ENCODE measurements around the gene DBF4.
A peak's percentile ranks its signal among the peaks of the same experiment; 100 is the strongest.

DBF4 gene

GRCh38 chr7:87875151-87876039 lies 898 bp upstream of the DBF4 start:
- peak overlapping the region; percentile 100 for H3K27ac ChIP-seq
- peak; percentile 39 for TF ChIP-seq ZFX (IDR thresholded peaks at IDR 0.05)
- peak; percentile 20; the same call in 1 of the 2 replicates for TF ChIP-seq CTCF (conservative IDR thresholded peaks at IDR 0.05)

DNA sequence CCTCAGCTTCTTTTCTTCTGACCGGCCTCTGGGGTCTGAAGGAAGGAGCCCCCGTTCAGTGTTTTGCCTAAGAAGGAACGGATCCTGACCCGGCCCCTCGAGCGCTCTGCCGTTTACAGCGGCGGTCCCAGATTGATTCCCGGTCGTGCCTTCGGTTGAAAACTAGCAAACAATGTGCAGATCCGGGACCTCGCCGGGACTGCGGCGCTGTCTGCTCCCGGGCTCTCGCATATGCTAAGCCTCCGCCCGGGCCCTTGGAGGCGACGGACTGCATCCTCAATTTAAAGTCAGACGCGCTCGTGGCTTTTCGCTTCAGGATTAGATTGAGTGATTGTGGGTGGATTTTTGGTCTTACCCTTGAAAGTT lies 559 bp downstream of the DBF4 start:
- TF ChIP-seq ZFX (IDR thresholded peaks at IDR 0.05) (no peak), CTCF (conservative IDR thresholded peaks at IDR 0.05) (no peak)
- H3K27ac ChIP-seq: peak overlapping the region; percentile 100

- peak overlapping the region; percentile 100 for H3K27ac ChIP-seq
Observed at GRCh38 chr7:87877366-87878040, 1.2 kb downstream of the DBF4 start.

GRCh38 chr7:87878208-87878735 lies 2.0 kb downstream of the DBF4 start:
- no peak for TF ChIP-seq ZFX (IDR thresholded peaks at IDR 0.05)
- TF ChIP-seq CTCF (conservative IDR thresholded peaks at IDR 0.05): no peak
- H3K27ac ChIP-seq: no peak overlapping the region

More at GRCh38 chr7:87877366-87878040, 1.2 kb downstream of the DBF4 start:
- TF ChIP-seq CTCF (conservative IDR thresholded peaks at IDR 0.05) (no peak), ZFX (IDR thresholded peaks at IDR 0.05) (no peak)

DNA sequence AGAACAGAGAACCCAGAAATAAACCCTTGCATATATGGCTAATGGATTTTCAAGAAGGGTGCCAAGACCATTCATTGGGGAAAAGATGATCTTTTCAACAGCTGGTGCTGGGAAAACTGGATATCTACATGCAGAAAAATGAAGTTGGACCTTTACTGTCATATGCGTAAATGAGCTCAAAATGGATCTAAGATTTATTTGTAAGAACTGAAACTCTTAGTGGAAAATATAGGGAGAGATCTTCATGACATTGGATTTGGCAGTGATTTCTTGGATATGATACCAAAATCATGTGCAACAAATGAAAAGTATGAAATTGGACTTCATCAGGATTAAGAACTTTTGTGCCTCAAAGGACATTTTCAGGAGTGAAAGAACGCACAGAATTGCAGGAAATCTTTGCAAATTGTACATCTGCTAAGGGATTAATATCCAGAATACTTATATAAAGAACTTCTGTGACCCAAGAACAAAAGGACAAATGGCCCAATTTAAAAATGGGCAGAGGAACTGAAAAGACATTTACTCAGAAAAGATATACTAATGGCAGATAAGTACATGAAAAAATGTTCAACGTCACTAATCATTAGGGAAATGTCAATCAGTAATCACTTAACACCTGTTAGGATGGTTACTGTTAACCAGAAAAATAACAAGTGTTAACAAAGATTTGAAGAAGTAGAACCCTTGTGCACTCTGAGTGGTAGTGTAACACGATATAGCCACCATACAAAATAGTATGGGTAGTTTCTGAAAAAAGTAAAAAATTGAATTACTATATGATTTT lies 6.1 kb downstream of the DBF4 start:
- no peak for TF ChIP-seq ZFX (IDR thresholded peaks at IDR 0.05)

DNA sequence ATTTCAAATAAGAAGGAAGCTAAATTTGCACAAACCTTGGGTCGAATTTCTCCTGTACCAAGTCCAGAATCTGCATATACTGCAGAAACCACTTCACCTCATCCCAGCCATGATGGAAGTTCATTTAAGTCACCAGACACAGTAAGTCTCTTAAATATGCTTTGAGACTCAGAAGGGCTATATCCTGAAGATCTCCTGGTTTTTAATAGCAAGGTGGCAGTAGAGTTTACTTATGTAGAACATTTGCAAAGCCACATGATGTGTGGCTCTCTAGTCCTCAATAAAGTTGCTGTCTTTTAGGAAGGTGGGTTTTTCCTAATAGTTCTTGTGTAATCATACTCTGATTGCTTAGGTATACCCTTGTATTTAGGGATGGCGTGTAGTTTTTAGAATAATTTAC lies 8.7 kb downstream of the DBF4 start:
- TF ChIP-seq ZFX (IDR thresholded peaks at IDR 0.05) (no peak), CTCF (conservative IDR thresholded peaks at IDR 0.05) (0 out of 2 replicates have a peak, but pooled peaks have one; percentile 4)
- H3K27ac ChIP-seq: no peak overlapping the region

More for the DNA sequence above, 6.1 kb downstream of the DBF4 start:
- no peak overlapping the region for H3K27ac ChIP-seq

GRCh38 chr7:87886875-87887274 lies 10.6 kb downstream of the DBF4 start:
- TF ChIP-seq ZFX (IDR thresholded peaks at IDR 0.05): no peak
- peak; percentile 75 for TF ChIP-seq CTCF (conservative IDR thresholded peaks at IDR 0.05)
- H3K27ac ChIP-seq: no peak overlapping the region

Data from C4-2B (cell line).